Measurements from ENCODE around the gene CLIP3.
"Not testable (repeated sequence)": the region's sequence is repeated elsewhere in the genome, so short reads cannot be mapped to it uniquely, and the experiment has no call there.

Gene CLIP3

GRCh38 chr19:36046443-36047050 lies 13.9 kb upstream of the CLIP3 start:
- DNase-seq = no peak

- no peak for DNase-seq
These were observed 11.3 kb upstream of the CLIP3 start for GRCh38 chr19:36043952-36044351.

- no peak for DNase-seq
These were observed 9.2 kb upstream of the CLIP3 start for GRCh38 chr19:36041831-36042230.

GRCh38 chr19:36041092-36041491 lies 8.4 kb upstream of the CLIP3 start:
- not testable (repeated sequence) for DNase-seq

GRCh38 chr19:36040495-36040894 lies 7.8 kb upstream of the CLIP3 start:
- no peak for DNase-seq

- DNase-seq = no peak
These were observed 1.4 kb downstream of the CLIP3 start for GRCh38 chr19:36031308-36031707.

GRCh38 chr19:36030264-36031148 lies 2.2 kb downstream of the CLIP3 start:
- DNase-seq = no peak

GRCh38 chr19:36028313-36029041 lies 4.2 kb downstream of the CLIP3 start:
- no peak for DNase-seq

- no peak for DNase-seq
These were observed 5.0 kb downstream of the CLIP3 start for GRCh38 chr19:36027696-36028095.

- DNase-seq = no peak
These were observed 6.4 kb downstream of the CLIP3 start for GRCh38 chr19:36026091-36026876.

- no peak for DNase-seq
These were observed 7.1 kb downstream of the CLIP3 start for GRCh38 chr19:36025541-36025940.

- no peak for DNase-seq
These were observed 9.2 kb downstream of the CLIP3 start for GRCh38 chr19:36023432-36023831.

GRCh38 chr19:36019061-36019670 lies 13.5 kb downstream of the CLIP3 start:
- no peak for DNase-seq

- DNase-seq = peak; percentile 99
These were observed 18.4 kb downstream of the CLIP3 start, which contains the start of gene ALKBH6 for GRCh38 chr19:36014012-36014924. TSS of gene ALKBH6 (minus strand) at chr19:36014213. CDS start at chr19:36013397, 816 bp downstream.

GRCh38 chr19:36013280-36014011 lies 19.2 kb downstream of the CLIP3 start:
- DNase-seq = no peak

- DNase-seq = no peak
These were observed 22.3 kb downstream of the CLIP3 start for GRCh38 chr19:36010402-36010801.

GRCh38 chr19:36009633-36010379 lies 22.9 kb downstream of the CLIP3 start:
- DNase-seq = no peak

- DNase-seq = peak; percentile 46
These were observed 23.5 kb downstream of the CLIP3 start for GRCh38 chr19:36009220-36009619.

- no peak for DNase-seq
These were observed 24.2 kb downstream of the CLIP3 start, which contains the start of gene SYNE4 for GRCh38 chr19:36008336-36008978. TSS of gene SYNE4 (minus strand) at chr19:36008813. CDS start at chr19:36008681, 132 bp downstream.
